GM19455 (cell line): ENCODE data around the gene NTN1.

ENCODE experiments used
- ATAC-seq: cut with Tn5 transposase; IDR thresholded peaks from one replicate; pipeline ENCODE4 v1.9.1; 2021; ENCODE audit not compliant: unreplicated experiment

Gene NTN1

GRCh38 chr17:9187828-9188227 is 166.5 kb downstream of the NTN1 start:
- no peak for ATAC-seq

GRCh38 chr17:9188367-9188766 is 167.1 kb downstream of the NTN1 start:
- ATAC-seq, result no peak

GRCh38 chr17:9189870-9190269 is 168.6 kb downstream of the NTN1 start:
- no peak for ATAC-seq

DNA sequence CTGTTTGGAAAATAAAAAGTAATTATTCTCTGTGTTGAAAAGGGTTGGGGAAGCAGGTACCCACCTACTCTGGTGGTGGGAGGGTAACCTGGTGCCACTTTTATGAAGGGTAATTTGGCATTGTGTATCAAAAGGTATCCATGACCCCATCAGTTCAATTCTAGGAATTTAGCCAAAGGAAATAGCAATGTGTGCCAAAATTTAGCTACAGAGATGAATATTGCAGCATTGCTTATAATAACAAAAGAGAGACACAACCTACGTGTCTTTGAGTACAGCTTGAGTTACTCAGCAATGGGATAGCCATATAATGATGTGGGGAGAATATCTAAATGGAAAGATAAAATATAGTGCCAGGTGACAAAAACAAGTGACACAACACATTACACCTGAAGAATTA is 170.7 kb downstream of the NTN1 start:
- no peak for ATAC-seq

DNA sequence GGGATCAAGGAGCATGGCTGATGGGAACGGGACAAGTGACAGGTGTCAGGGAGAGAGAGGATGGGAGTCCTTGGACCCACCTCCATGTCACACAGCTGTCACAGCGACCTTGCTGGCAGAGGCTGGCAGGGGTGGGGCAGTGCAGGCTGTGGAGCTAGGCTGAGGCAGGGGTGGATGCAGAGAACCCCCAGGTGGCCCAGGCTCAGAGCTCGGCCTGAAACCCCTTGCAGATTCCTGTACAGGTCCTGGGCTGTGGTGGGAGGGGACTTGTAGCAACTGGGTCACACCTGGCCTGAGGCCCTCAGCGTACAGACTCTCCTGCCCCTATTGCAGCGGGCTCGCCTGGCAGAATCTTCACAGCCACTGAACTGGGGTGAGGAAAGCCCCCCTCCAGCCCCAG is 174.1 kb downstream of the NTN1 start:
- ATAC-seq, result no peak

GRCh38 chr17:9195961-9196670 is 174.8 kb downstream of the NTN1 start:
- ATAC-seq, result no peak

DNA sequence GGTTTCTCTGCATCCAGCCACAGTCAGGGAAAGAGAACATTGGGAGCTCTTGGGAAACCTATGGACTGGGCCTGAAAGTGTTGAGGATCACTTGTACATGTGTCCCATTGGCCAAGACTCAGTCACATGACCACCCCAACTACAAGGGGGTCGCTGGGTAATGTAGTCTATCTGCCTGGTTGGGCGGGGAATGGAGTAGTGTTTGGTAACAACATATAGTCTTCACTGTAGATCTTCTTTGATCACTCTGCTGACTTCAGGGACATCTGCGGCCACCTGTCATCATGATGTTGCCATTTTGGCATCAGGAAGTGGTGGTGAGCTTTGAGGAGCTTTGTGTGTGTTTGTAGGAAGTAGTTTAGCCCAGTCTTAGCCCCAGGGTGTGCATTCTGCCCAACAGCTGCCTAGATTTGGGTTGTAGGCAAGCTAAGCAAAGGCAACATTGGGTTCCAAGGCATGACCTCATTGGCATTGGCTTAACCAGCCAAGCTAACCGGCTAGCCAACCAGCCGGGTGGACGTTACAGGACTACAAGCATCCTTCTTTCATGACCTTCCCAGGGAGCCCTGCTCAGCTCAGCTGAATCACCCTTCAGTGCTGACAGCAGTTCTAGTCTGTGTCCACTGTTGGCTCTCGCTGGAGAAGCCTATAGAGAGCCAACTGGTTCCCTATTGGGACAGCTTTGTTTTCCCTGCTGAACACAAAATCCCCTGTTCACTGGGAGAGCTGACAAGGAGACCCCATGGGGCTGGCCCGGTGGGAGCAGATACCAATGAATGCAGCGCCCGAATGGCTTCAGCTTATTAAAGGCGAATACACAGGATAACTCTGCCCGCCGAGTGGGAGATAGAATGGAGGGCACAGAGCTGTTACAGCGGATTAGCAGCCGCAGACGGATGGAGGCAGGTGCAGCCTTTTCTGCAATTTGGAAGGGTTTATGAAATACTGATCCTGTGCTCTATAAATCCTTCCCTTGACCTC is 178.6 kb downstream of the NTN1 start:
- no peak for ATAC-seq

GRCh38 chr17:9200699-9201359 is 179.5 kb downstream of the NTN1 start:
- no peak for ATAC-seq

GRCh38 chr17:9202532-9202931 is 181.2 kb downstream of the NTN1 start:
- ATAC-seq, result no peak

GRCh38 chr17:9203771-9204425 is 182.6 kb downstream of the NTN1 start:
- no peak for ATAC-seq

DNA sequence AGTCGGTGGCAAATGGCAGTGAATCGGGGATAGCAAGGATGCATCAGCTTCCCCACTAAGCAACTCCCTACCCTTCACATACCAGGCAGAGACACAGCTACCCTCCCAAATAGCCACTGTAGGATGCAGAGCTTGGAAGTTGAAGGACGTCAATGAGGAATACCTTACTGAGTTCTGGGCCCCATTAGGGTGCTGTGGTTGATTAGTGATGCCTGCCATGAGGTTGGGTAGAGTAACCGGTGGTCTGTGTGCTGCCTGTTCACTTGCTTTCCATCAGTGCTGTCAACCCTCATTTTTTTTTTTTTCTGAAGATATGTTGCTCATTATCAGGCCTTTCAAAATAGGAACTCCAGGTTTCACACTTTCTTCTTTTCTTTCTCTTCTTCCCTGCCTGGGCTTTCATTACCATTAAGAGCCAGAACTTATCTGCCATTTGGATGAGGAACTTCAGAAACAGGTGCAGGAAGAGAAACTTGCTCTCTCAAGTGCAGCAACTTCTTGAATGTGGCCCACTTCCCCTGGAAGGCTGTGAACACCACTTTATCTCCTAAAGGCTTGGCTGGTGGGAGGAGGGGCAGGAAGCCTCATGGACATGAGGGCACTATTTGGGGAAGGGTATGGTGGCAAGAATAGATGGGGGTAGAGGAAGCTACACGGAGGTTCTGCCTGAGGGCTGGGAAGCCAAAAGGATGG is 183.5 kb downstream of the NTN1 start:
- ATAC-seq, result no peak

GRCh38 chr17:9205520-9206409 is 184.5 kb downstream of the NTN1 start:
- no peak for ATAC-seq

- ATAC-seq, result no peak
Observed at GRCh38 chr17:9206410-9206703, 185.0 kb downstream of the NTN1 start.

- ATAC-seq, result no peak
Observed at GRCh38 chr17:9206741-9207332, 185.5 kb downstream of the NTN1 start.

DNA sequence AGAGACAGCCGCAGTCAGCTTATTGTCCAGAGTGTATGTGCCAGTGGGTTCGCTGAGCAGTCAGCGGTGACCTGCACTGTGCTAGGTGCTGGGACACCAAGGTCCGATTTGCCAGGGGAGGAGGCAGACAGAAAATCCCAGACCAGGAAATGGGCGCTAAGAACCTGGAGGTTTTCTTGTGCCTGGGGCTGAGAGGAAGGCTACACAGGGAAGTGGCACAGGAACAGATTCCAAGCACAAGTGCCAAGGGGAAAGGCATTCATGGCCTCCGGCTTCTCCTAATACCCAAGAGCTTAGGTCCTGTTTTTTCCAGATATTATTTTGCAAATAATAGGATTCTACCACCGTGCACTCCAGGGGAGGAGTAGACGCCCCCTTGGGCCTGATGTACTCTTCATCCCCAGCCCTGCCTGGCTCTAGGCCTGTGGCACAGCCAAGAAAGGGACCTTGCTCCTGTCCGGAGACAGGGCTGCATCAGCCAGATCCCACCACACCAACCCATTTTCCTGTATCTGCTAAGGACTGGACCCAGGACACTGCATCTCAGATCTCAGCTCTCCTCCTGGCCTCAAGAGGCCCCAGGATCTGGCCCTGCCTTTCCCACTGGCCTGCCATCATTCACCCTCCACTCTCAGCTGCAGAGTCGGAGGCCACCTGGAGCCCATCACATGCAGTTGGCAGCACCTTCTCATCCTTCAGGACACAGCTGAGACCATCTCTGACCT is 187.2 kb downstream of the NTN1 start:
- no peak for ATAC-seq

- ATAC-seq, result no peak
Observed at GRCh38 chr17:9209347-9209746, 188.0 kb downstream of the NTN1 start.

- ATAC-seq, result no peak
Observed at GRCh38 chr17:9209781-9210370, 188.6 kb downstream of the NTN1 start.

DNA sequence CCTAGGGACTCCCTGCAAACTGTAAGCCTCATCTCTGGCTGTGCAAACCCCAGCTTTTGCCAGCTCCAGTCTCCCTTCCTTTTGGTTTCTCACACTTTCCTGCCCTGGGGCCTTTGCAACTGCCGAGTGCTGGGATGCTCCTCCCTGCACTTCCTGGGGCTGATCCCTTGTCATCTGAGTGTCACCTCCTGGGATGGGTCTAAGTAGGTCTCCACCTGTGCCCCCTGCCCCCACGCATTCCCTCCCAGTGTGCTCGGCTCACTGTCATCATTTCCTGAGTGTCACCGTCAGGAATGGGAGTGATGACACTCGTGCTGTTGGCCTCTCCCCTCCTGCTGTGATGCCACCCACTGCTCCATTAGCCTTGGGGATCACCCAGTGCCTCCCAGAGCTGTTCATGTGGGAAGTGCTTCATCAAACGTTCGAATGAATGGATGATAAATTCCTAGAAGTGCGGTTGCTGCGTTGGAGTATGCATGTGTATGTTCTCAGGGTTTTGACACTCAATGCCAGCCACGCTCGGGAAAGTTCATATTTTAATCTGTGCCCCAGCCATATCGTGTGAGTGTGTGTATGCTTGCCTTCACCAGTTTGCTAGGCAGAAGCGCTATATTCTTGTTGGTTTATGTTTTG is 189.9 kb downstream of the NTN1 start:
- no peak for ATAC-seq
